Thymus (tissue), 11 donors: Measurements from ENCODE around the gene BRD7. TPM values are rescaled to one million over a fixed set of nuclear protein-coding genes. Genes with fewer than 3 reads are reported as not detected.

Source experiments
- DNase-seq, 9 donors: peaks; one replicate each; pipeline ENCODE4 v3.0.0-alpha.2; 2013; ENCODE audit warnings: low spot score in 9 of 9, low read depth in 6 of 9, missing footprints in 1 of 9
- H3K27ac ChIP-seq, 2 donors: one replicate each; pipeline ENCODE4 v1.5.1; 2013; ENCODE audit warnings: control low read depth in 1 of 2, low read depth in 1 of 2, low read length in 1 of 2, mild to moderate bottlenecking in 1 of 2, moderate library complexity in 1 of 2
- H3K27me3 ChIP-seq, 2 donors: one replicate each; pipeline ENCODE4 v1.5.1; 2013; ENCODE audit warnings: low read length in 1 of 2; ENCODE audit not compliant: control insufficient read depth in 2 of 2, insufficient read depth in 1 of 2
- H3K36me3 ChIP-seq, 2 donors: one replicate each; pipeline ENCODE4 v1.5.1; 2013; ENCODE audit warnings: low read length in 1 of 2, mild to moderate bottlenecking in 1 of 2, moderate library complexity in 1 of 2; ENCODE audit not compliant: control insufficient read depth in 2 of 2, insufficient read depth in 2 of 2
- H3K4me1 ChIP-seq, 2 donors: one replicate each; pipeline ENCODE4 v1.5.1; 2013; ENCODE audit warnings: low read length in 2 of 2; ENCODE audit not compliant: control insufficient read depth in 2 of 2, insufficient read depth in 2 of 2
- H3K4me3 ChIP-seq, 2 donors: one replicate each; pipeline ENCODE4 v1.5.1; 2013; ENCODE audit warnings: low read length in 2 of 2, control low read depth in 1 of 2, mild to moderate bottlenecking in 1 of 2
- H3K9me3 ChIP-seq, 2 donors: one replicate each; pipeline ENCODE4 v1.5.1; 2013; ENCODE audit warnings: low read length in 1 of 2, mild to moderate bottlenecking in 1 of 2; ENCODE audit not compliant: control insufficient read depth in 2 of 2, insufficient read depth in 1 of 2
- WGBS: extraction: QIAGEN DNeasy Blood & Tissue Kit; methylation state at CpG from one replicate; pipeline ENCODE4 v1.1.7; 2013; 5-methylcytosine and 5-hydroxymethylcytosine counted together
- polyA plus RNA-seq: library from polyadenylated mRNA; stranded (reverse); fragments of 200-250 nt; gene quantifications from one replicate; pipeline ENCODE4 v1.2.3, GENCODE V29; 2013
- total RNA-seq: library from RNA; stranded (reverse); fragments of 120-200 nt; gene quantifications from one replicate; pipeline ENCODE4 v1.2.4, GENCODE V29; 2013
- donor health status: healthy.

BRD7 gene
- total and polyA plus RNA-seq, 2 donors: 58.8 to 88.3 TPM

- Histone ChIP-seq H3K4me3 (no peak overlapping the region), H3K4me1 (no peaks in the 10 kb centered on the region), H3K27me3 (peaks cover 0 to 2% of the 10 kb centered on the region in 2 donors), H3K9me3 (no peaks in the 10 kb centered on the region), H3K27ac (no peak overlapping the region), H3K36me3 (no peaks in the 10 kb centered on the region)
- DNase-seq: no peak
Observed at GRCh38 chr16:50378417-50378816, 9.6 kb upstream of the BRD7 start.

- H3K27ac ChIP-seq: no peak overlapping the region
- no peaks in the 10 kb centered on the region for H3K9me3 ChIP-seq
- peaks cover 0 to 2% of the 10 kb centered on the region in 2 donors for H3K27me3 ChIP-seq
- H3K4me3 ChIP-seq: no peak overlapping the region
- 89% methylated on average over 4 of the region's 4 CpGs for WGBS
- no peak for DNase-seq
- no peaks in the 10 kb centered on the region for H3K4me1 ChIP-seq
- H3K36me3 ChIP-seq: no peaks in the 10 kb centered on the region
Observed at GRCh38 chr16:50377001-50377400, 8.2 kb upstream of the BRD7 start.

- no peak overlapping the region for H3K4me3 ChIP-seq
- H3K27me3 ChIP-seq: peaks cover 0 to 2% of the 10 kb centered on the region in 2 donors
- H3K27ac ChIP-seq: no peak overlapping the region
- WGBS: 97% methylated on average over 9 of the region's 9 CpGs
- H3K9me3 ChIP-seq: no peaks in the 10 kb centered on the region
- H3K4me1 ChIP-seq: peaks cover 4% of the 10 kb centered on the region in 2 donors
- DNase-seq: no peak
- no peaks in the 10 kb centered on the region for H3K36me3 ChIP-seq
Observed at GRCh38 chr16:50373780-50374179, 5.0 kb upstream of the BRD7 start.

GRCh38 chr16:50373345-50373701 is 4.5 kb upstream of the BRD7 start:
- Histone ChIP-seq H3K4me3 (no peak overlapping the region), H3K36me3 (no peaks in the 10 kb centered on the region), H3K27me3 (peaks cover 0 to 2% of the 10 kb centered on the region in 2 donors), H3K9me3 (no peaks in the 10 kb centered on the region), H3K4me1 (peaks cover 4% of the 10 kb centered on the region in 2 donors), H3K27ac (no peak overlapping the region)
- WGBS: 89% methylated on average over 4 of the region's 4 CpGs
- DNase-seq: no peak

- H3K27ac ChIP-seq: no peak overlapping the region
- peaks cover 0 to 2% of the 10 kb centered on the region in 2 donors for H3K27me3 ChIP-seq
- H3K9me3 ChIP-seq: no peaks in the 10 kb centered on the region
- H3K36me3 ChIP-seq: no peaks in the 10 kb centered on the region
- H3K4me1 ChIP-seq: peaks cover 4% of the 10 kb centered on the region in 2 donors
- no peak for DNase-seq
- WGBS: 93% methylated on average over 10 of the region's 10 CpGs
- H3K4me3 ChIP-seq: no peak overlapping the region
Observed at GRCh38 chr16:50372611-50373344, 4.0 kb upstream of the BRD7 start.

GRCh38 chr16:50371936-50372595 is 3.3 kb upstream of the BRD7 start:
- H3K9me3 ChIP-seq: no peaks in the 10 kb centered on the region
- H3K27me3 ChIP-seq: peaks cover 0 to 2% of the 10 kb centered on the region in 2 donors
- no peaks in the 10 kb centered on the region for H3K36me3 ChIP-seq
- no peak overlapping the region for H3K27ac ChIP-seq
- DNase-seq: no peak
- WGBS: 85% methylated on average over 7 of the region's 7 CpGs
- peaks cover 7 to 10% of the 10 kb centered on the region in 2 donors for H3K4me1 ChIP-seq
- H3K4me3 ChIP-seq: no peak overlapping the region

- no peak for DNase-seq
- WGBS: 98% methylated on average over 4 of the region's 4 CpGs
- Histone ChIP-seq H3K4me3 (no peak overlapping the region), H3K4me1 (peaks cover 7 to 11% of the 10 kb centered on the region in 2 donors), H3K27me3 (peaks cover 0 to 2% of the 10 kb centered on the region in 2 donors), H3K9me3 (no peaks in the 10 kb centered on the region), H3K27ac (no peak overlapping the region), H3K36me3 (peaks cover 0 to under 1% of the 10 kb centered on the region in 2 donors)
Observed at GRCh38 chr16:50371036-50371716, 2.4 kb upstream of the BRD7 start.

GRCh38 chr16:50369133-50369804 is 481 bp upstream of the BRD7 start:
- Histone ChIP-seq H3K4me3 (peak overlapping the region; percentile 34 to 73), H3K27me3 (peaks cover 0 to 2% of the 10 kb centered on the region in 2 donors), H3K9me3 (no peaks in the 10 kb centered on the region), H3K27ac (no peak overlapping the region), H3K4me1 (peaks cover 7 to 11% of the 10 kb centered on the region in 2 donors), H3K36me3 (peaks cover 5 to 14% of the 10 kb centered on the region in 2 donors)
- 30% methylated on average over 7 of the region's 7 CpGs for WGBS
- peak in 1 of 9 donors; percentile 33 for DNase-seq
